WTC11 (cell line): ENCODE data around the gene VPS4A. TPM values are rescaled to one million over a fixed set of nuclear protein-coding genes. Genes with fewer than 3 reads are reported as not detected.
A peak's percentile ranks its signal among the peaks of the same experiment; 100 is the strongest.

Experiments
- ATAC-seq: fragments of 200-7000 bp; cut with Tn5 transposase; 2 replicates; pipeline ENCODE4 v1.10.0; 2021; ENCODE audit warnings: mild to moderate bottlenecking, moderate library complexity
- CTCF ChIA-PET: fragments of 300-600 bp; sonication (Branson Sonifier 250); formaldehyde crosslinking; loops from one replicate; lab custom pipeline; 2021; ENCODE audit warnings: antibody characterized with exemption; lab: Charles Lee
- POLR2A ChIA-PET: fragments of 350-600 bp; sonication (Branson Sonifier 250); formaldehyde crosslinking; loops from one replicate; lab custom pipeline; 2021; ENCODE audit warnings: antibody characterized with exemption; lab: Charles Lee
- DNase-seq: peaks from one replicate; pipeline ENCODE4 v3.0.0; 2021; ENCODE audit warnings: low spot score
- H3K27ac Mint-ChIP-seq: 2 replicates; pipeline ENCODE4 v1.8.0; 2021; ENCODE audit warnings: mixed read lengths
- H3K27me3 Mint-ChIP-seq: 2 replicates; pipeline ENCODE4 v1.8.0; 2021; ENCODE audit warnings: low read depth, mild to moderate bottlenecking, moderate library complexity, mixed read lengths
- H3K36me3 Mint-ChIP-seq: 2 replicates; pipeline ENCODE4 v1.8.0; 2021; ENCODE audit warnings: mixed read lengths
- H3K4me1 Mint-ChIP-seq: 2 replicates; pipeline ENCODE4 v1.8.0; 2022; ENCODE audit warnings: mixed read lengths
- H3K4me3 Mint-ChIP-seq: 2 replicates; pipeline ENCODE4 v1.8.0; 2021; ENCODE audit warnings: mild to moderate bottlenecking, moderate library complexity, mixed read lengths
- H3K9me3 Mint-ChIP-seq: 2 replicates; pipeline ENCODE4 v1.8.0; 2021; ENCODE audit warnings: mixed read lengths
- ARID4B ChIP-seq: sonication (generic); formaldehyde crosslinking; IDR thresholded peaks from 2 replicates; pipeline ENCODE4 v1.8.0; 2023; ENCODE audit warnings: missing genetic modification reagents, mild to moderate bottlenecking, borderline replicate concordance
- ESRRA ChIP-seq: sonication (generic); formaldehyde crosslinking; IDR thresholded peaks from 2 replicates; pipeline ENCODE4 v1.8.1; 2022; ENCODE audit warnings: mild to moderate bottlenecking, missing genetic modification reagents, borderline replicate concordance
- FOXP1 ChIP-seq: sonication (generic); formaldehyde crosslinking; IDR thresholded peaks from 2 replicates; pipeline ENCODE4 v1.8.0; 2022; ENCODE audit warnings: missing genetic modification reagents, mild to moderate bottlenecking, moderate library complexity, borderline replicate concordance
- GTF2I ChIP-seq: fragments of 250-450 bp; sonication (Bioruptor Pico); conservative IDR thresholded peaks from 2 replicates; pipeline ENCODE4 v1.4.0; 2021; ENCODE audit warnings: mild to moderate bottlenecking
- IRF1 ChIP-seq: sonication (generic); formaldehyde crosslinking; IDR thresholded peaks from 2 replicates; pipeline ENCODE4 v1.8.0; 2023; ENCODE audit warnings: missing genetic modification reagents
- JUN ChIP-seq: sonication (generic); formaldehyde crosslinking; IDR thresholded peaks from 2 replicates; pipeline ENCODE4 v1.8.0; 2023; ENCODE audit warnings: mild to moderate bottlenecking, missing genetic modification reagents
- PRDM15 ChIP-seq: sonication (generic); formaldehyde crosslinking; IDR thresholded peaks from 2 replicates; pipeline ENCODE4 v1.8.0; 2022; ENCODE audit warnings: missing genetic modification reagents
- PREB ChIP-seq: sonication (generic); formaldehyde crosslinking; IDR thresholded peaks from 2 replicates; pipeline ENCODE4 v1.8.1; 2022; ENCODE audit warnings: mild to moderate bottlenecking, missing genetic modification reagents, moderate library complexity, borderline replicate concordance
- RELA ChIP-seq: sonication (generic); formaldehyde crosslinking; IDR thresholded peaks from 2 replicates; pipeline ENCODE4 v1.8.1; 2022; ENCODE audit warnings: missing genetic modification reagents, mild to moderate bottlenecking, borderline replicate concordance
- ZNF416 ChIP-seq: fragments of 250-450 bp; sonication (Bioruptor Pico); IDR thresholded peaks from 2 replicates; pipeline ENCODE4 v1.9.0; 2021; ENCODE audit warnings: mild to moderate bottlenecking, inconsistent platforms
- ZNF671 ChIP-seq: fragments of 250-450 bp; sonication (Bioruptor Pico); IDR thresholded peaks from 2 replicates; pipeline ENCODE4 v1.8.0; 2021; ENCODE audit warnings: mild to moderate bottlenecking
- total RNA-seq: library from RNA; stranded (reverse); gene quantifications from 3 replicates; pipeline ENCODE4 v1.2.3, GENCODE V29; 2021

The VPS4A gene
- total RNA-seq, 1 experiment from 2014 or later, result 28.3 TPM

GRCh38 chr16:69334696-69335095 lies 23.5 kb downstream of the VPS4A start (continued):
- TF ChIP-seq JUN (CRISPR knock-in tag), result no peak
- no peak for TF ChIP-seq ARID4B (CRISPR knock-in tag)
- TF ChIP-seq PRDM15 (CRISPR knock-in tag), result no peak
- TF ChIP-seq ZNF671 (CRISPR knock-in tag), result no peak
- TF ChIP-seq ZNF416 (CRISPR knock-in tag), result no peak

- Mint-ChIP-seq H3K27me3 (no peaks in the 10 kb centered on the region), H3K9me3 (no peaks in the 10 kb centered on the region), H3K27ac (peak overlapping the region; percentile 95), H3K4me3 (peak overlapping the region; percentile 98), H3K4me1 (peaks cover 18% of the 10 kb centered on the region), H3K36me3 (peaks cover 54% of the 10 kb centered on the region)
- ATAC-seq (no peak), DNase-seq (no peak)
- ChIA-PET CTCF (interaction anchor here (0.6 kb wide), 1 partner anchor 10 kb away, joined by 3 read pairs; no protein-coding TSS in a partner anchor), POLR2A (interaction anchor here (0.7 to 1.3 kb wide), 3 partner anchors 8 to 10 kb away, joined by 3 to 5 read pairs (median 4); partner anchors contain the start of gene PDF)
- TF ChIP-seq RELA (CRISPR knock-in tag) (0 out of 2 replicates have a peak, but pooled peaks have one; percentile 24), GTF2I (no peak), PREB (CRISPR knock-in tag) (peak; percentile 10; the same call in 1 of the 2 replicates), IRF1 (CRISPR knock-in tag) (no peak), ESRRA (no peak; the same call in 1 of the 2 replicates), FOXP1 (peak; percentile 41; the same call in 1 of the 2 replicates)
These were observed 27.6 kb downstream of the VPS4A start for GRCh38 chr16:69338557-69339288.
